CD8-positive, alpha-beta memory T cell (primary cell): ENCODE data around the gene WHRN. TPM values are rescaled to one million over a fixed set of nuclear protein-coding genes. Genes with fewer than 3 reads are reported as not detected.

Experiments used
- CTCF ChIA-PET: fragments of 350-600 bp; sonication (Branson Sonifier 250); formaldehyde crosslinking; loops from one replicate; lab custom pipeline; 2021; ENCODE audit warnings: antibody characterized with exemption; lab: Charles Lee
- POLR2A ChIA-PET: fragments of 350-600 bp; sonication (Branson Sonifier 250); formaldehyde crosslinking; loops from one replicate; lab custom pipeline; 2021; ENCODE audit warnings: antibody characterized with exemption; lab: Charles Lee
- DNase-seq, 5 donors: peaks; one replicate each; pipeline versions ENCODE4 v3.0.0 to v3.0.0-alpha.2; 2020 to 2022; ENCODE audit warnings: mixed read lengths in 1 of 5
- H3K27ac ChIP-seq: one replicate; pipeline ENCODE4 v1.7.0; 2013; ENCODE audit warnings: low read depth, mild to moderate bottlenecking, low read length, moderate library complexity
- H3K27me3 ChIP-seq: 2 replicates; pipeline ENCODE4 v1.7.0; 2013; ENCODE audit warnings: low read length, mild to moderate bottlenecking; ENCODE audit not compliant: insufficient read depth, poor library complexity, severe bottlenecking
- H3K36me3 ChIP-seq: 2 replicates; pipeline ENCODE4 v1.7.0; 2013; ENCODE audit warnings: mild to moderate bottlenecking, low read length, moderate library complexity; ENCODE audit not compliant: insufficient read depth
- H3K4me1 ChIP-seq: 2 replicates; pipeline ENCODE4 v1.7.0; 2013; ENCODE audit warnings: mild to moderate bottlenecking, low read length, moderate library complexity; ENCODE audit not compliant: insufficient read depth
- H3K4me3 ChIP-seq: 2 replicates; pipeline ENCODE4 v1.7.0; 2013; ENCODE audit warnings: mild to moderate bottlenecking, low read length
- H3K9me3 ChIP-seq: 2 replicates; pipeline ENCODE4 v1.7.0; 2013; ENCODE audit warnings: mild to moderate bottlenecking, low read length
- H3K27ac Mint-ChIP-seq, 8 donors: one replicate each; pipeline ENCODE4 v1.8.0; 2020 to 2021; ENCODE audit warnings: mixed read lengths in 8 of 8, mild to moderate bottlenecking in 6 of 8, inconsistent platforms in 3 of 8, moderate library complexity in 3 of 8
- H3K27me3 Mint-ChIP-seq, 2 donors: one replicate each; pipeline ENCODE4 v1.8.0; 2020 to 2021; ENCODE audit warnings: mixed read lengths in 2 of 2, mild to moderate bottlenecking in 1 of 2, moderate library complexity in 1 of 2
- H3K36me3 Mint-ChIP-seq, 3 donors: one replicate each; pipeline ENCODE4 v1.8.0; 2020 to 2021; ENCODE audit warnings: mixed read lengths in 3 of 3, inconsistent platforms in 1 of 3, mild to moderate bottlenecking in 1 of 3
- H3K4me1 Mint-ChIP-seq, 3 donors: one replicate each; pipeline ENCODE4 v1.8.0; 2020 to 2021; ENCODE audit warnings: mixed read lengths in 3 of 3, inconsistent platforms in 1 of 3, mild to moderate bottlenecking in 1 of 3
- H3K4me3 Mint-ChIP-seq, 7 donors: one replicate each; pipeline ENCODE4 v1.8.0; 2020 to 2021; ENCODE audit warnings: mixed read lengths in 7 of 7, mild to moderate bottlenecking in 6 of 7, moderate library complexity in 4 of 7, inconsistent platforms in 2 of 7
- H3K9me3 Mint-ChIP-seq, 5 donors: one replicate each; pipeline ENCODE4 v1.8.0; 2020 to 2022; ENCODE audit warnings: mixed read lengths in 5 of 5, mild to moderate bottlenecking in 3 of 5, moderate library complexity in 2 of 5, inconsistent platforms in 1 of 5
- polyA plus RNA-seq: library from polyadenylated mRNA; unstranded; fragments of 300-500 nt; fragmentation: Illumina TruSeq; gene quantifications from one replicate; pipeline ENCODE4 v1.2.3, GENCODE V29; 2021
- total RNA-seq, 2 experiments: library from RNA; stranded (reverse); gene quantifications; one replicate each; pipeline ENCODE4 v1.2.3, GENCODE V29; 2021

Gene WHRN
- total and polyA plus RNA-seq, 3 experiments from 2014 or later: 5.5 to 9.0 (median 8.6) TPM

DNA sequence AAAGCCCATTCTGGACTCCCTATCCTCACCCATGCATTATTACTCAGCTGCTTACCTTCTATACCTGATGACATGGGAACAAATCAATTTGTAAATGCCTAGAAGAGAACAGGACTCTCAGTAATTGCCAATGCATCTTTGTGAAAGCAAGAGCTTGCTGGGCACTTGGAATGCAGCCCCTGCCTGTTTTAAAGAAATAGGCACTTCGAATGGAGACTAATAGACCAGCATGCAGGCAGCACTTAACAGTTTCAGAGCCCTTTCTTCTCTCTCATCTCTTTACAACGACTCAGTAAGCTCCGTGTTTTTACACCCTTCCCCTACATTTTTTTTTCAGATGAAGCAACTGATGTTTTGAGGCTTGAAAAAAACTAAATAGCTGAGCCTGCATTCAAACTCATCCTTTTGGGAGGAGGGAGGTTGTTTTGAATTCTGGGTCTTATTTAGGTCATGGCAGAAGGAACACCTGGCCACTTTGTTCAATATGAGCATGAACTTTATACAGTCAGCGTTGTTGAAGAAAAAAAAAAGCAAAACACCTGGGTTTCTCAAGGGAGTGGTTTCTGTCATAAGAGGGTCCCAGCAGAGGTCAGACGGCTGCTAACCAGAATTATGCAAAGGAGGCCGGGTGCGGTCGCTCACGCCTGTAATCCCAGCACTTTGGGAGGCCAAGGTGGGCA, 34.6 kb upstream of the WHRN start:
- DNase-seq: no peak
- peaks cover 5% of the 10 kb centered on the region in 2 donors for H3K27me3 Mint-ChIP-seq
- H3K4me1 Mint-ChIP-seq: peaks cover 0 to 5% (median 2%) of the 10 kb centered on the region in 3 donors
- CTCF ChIA-PET: no interaction called here
- H3K27ac Mint-ChIP-seq: no peak overlapping the region
- Histone ChIP-seq H3K27ac (no peak overlapping the region), H3K4me1 (no peaks in the 10 kb centered on the region), H3K36me3 (no peaks in the 10 kb centered on the region), H3K4me3 (no peak overlapping the region), H3K27me3 (no peaks in the 10 kb centered on the region), H3K9me3 (no peaks in the 10 kb centered on the region)
- H3K9me3 Mint-ChIP-seq: no peaks in the 10 kb centered on the region
- POLR2A ChIA-PET: no interaction called here
- no peak overlapping the region for H3K4me3 Mint-ChIP-seq
- H3K36me3 Mint-ChIP-seq: no peaks in the 10 kb centered on the region

GRCh38 chr9:114538241-114538640, 33.0 kb upstream of the WHRN start:
- no peaks in the 10 kb centered on the region for H3K9me3 Mint-ChIP-seq
- ChIA-PET POLR2A (interaction anchor here (0.6 kb wide), 1 partner anchor 61 kb away, joined by 7 read pairs; no protein-coding TSS in a partner anchor), CTCF (interaction anchor here (0.9 to 1.5 kb wide), 6 partner anchors 9 to 133 kb away, joined by 3 to 6 read pairs (median 4); no protein-coding TSS in a partner anchor)
- H3K4me3 Mint-ChIP-seq: no peak overlapping the region
- H3K27me3 Mint-ChIP-seq: peaks cover 2 to 10% of the 10 kb centered on the region in 2 donors
- no peaks in the 10 kb centered on the region for H3K9me3 ChIP-seq
- peak overlapping the region in 2 of 8 donors; percentile 6 to 81 for H3K27ac Mint-ChIP-seq
- H3K4me1 ChIP-seq: no peaks in the 10 kb centered on the region
- no peaks in the 10 kb centered on the region for H3K36me3 Mint-ChIP-seq
- no peaks in the 10 kb centered on the region for H3K36me3 ChIP-seq
- H3K27ac ChIP-seq: no peak overlapping the region
- H3K27me3 ChIP-seq: no peaks in the 10 kb centered on the region
- H3K4me1 Mint-ChIP-seq: peaks cover 0 to 5% (median 2%) of the 10 kb centered on the region in 3 donors
- peak in 3 of 5 donors; percentile 7 to 52 (median 17) for DNase-seq
- H3K4me3 ChIP-seq: no peak overlapping the region

DNA sequence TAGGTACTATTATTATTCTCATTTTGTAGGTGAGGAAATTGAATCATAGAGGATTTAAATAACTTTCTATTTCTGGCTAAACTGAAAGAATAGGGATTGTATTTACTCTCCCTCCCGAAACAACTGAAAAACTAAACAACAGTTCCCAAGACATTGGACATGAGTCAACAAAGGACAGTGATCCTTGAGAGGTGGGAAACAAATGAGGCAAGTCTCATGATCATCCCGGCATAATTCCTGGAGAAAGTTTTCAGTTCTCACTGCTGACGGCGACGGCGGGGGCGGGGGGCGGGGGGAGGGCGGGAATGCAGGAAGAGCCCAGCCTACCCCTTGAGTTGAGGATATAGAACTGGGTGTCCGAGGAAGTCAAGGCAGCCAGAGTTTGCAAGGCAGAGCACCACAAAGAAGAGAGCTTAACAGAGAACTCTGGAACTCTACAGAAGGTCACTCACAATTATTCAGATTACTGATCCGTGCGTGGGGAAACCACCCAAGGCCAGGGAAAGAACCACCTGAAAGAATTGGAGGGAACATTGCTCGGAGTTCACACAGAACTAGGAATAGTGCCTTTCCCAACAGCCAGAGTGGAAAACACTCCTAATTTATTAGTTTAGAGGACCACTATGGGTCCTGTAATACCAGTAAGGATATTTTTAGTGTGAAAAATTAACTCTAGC, 27.4 kb upstream of the WHRN start:
- CTCF ChIA-PET: interaction anchor here (1.5 kb wide), 1 partner anchor 15 kb away, joined by 6 read pairs; no protein-coding TSS in a partner anchor

DNA sequence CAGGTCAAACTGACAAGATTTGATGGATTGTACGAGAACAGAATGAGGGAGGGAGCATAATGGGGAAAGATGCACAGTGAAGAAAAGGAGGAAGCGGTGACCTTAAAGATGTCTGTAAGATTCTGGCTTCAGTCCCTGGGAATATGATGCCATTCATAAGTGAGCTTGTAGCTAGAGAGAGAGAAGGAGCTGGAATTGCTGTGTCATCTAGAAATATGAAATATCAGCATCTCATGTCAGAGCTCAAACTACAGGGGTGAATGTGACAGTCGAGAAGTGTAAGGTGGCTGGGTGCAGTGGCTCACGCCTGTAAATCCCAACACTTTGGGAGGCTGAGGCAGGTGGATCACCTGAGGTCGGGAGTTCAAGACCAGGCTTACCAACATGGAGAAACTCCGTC, 24.0 kb upstream of the WHRN start:
- Histone ChIP-seq H3K9me3 (no peaks in the 10 kb centered on the region), H3K4me1 (no peaks in the 10 kb centered on the region), H3K27ac (no peak overlapping the region), H3K36me3 (no peaks in the 10 kb centered on the region), H3K27me3 (peaks cover 4% of the 10 kb centered on the region), H3K4me3 (no peak overlapping the region)
- H3K27ac Mint-ChIP-seq: peak overlapping the region in 1 of 8 donors; percentile 5
- CTCF ChIA-PET: interaction anchor here (1.0 to 1.3 kb wide), 2 partner anchors 9 to 124 kb away, joined by 4 read pairs; no protein-coding TSS in a partner anchor
- POLR2A ChIA-PET: no interaction called here
- DNase-seq: no peak
- H3K4me3 Mint-ChIP-seq: no peak overlapping the region
- peaks cover 1 to 61% of the 10 kb centered on the region in 2 donors for H3K27me3 Mint-ChIP-seq
- H3K4me1 Mint-ChIP-seq: no peaks in the 10 kb centered on the region
- H3K36me3 Mint-ChIP-seq: peaks cover 0 to 3% (median 0%) of the 10 kb centered on the region in 3 donors
- no peaks in the 10 kb centered on the region for H3K9me3 Mint-ChIP-seq

More for the DNA sequence above, 27.4 kb upstream of the WHRN start:
- POLR2A ChIA-PET: no interaction called here
- no peak for DNase-seq
- Histone ChIP-seq H3K27ac (no peak overlapping the region), H3K4me3 (no peak overlapping the region), H3K4me1 (no peaks in the 10 kb centered on the region), H3K27me3 (no peaks in the 10 kb centered on the region), H3K9me3 (no peaks in the 10 kb centered on the region), H3K36me3 (no peaks in the 10 kb centered on the region)
- Mint-ChIP-seq H3K9me3 (no peaks in the 10 kb centered on the region), H3K27ac (no peak overlapping the region), H3K4me1 (peaks cover 0 to 2% (median 0%) of the 10 kb centered on the region in 3 donors), H3K27me3 (peaks cover 0 to 33% of the 10 kb centered on the region in 2 donors), H3K36me3 (peaks cover 0 to 3% (median 0%) of the 10 kb centered on the region in 3 donors), H3K4me3 (no peak overlapping the region)

- Mint-ChIP-seq H3K4me1 (no peaks in the 10 kb centered on the region), H3K9me3 (no peaks in the 10 kb centered on the region), H3K27ac (no peak overlapping the region), H3K27me3 (peaks cover 5 to 70% of the 10 kb centered on the region in 2 donors), H3K36me3 (no peaks in the 10 kb centered on the region), H3K4me3 (no peak overlapping the region)
- ChIA-PET CTCF (no interaction called here), POLR2A (no interaction called here)
- Histone ChIP-seq H3K27me3 (peaks cover 4% of the 10 kb centered on the region), H3K4me3 (no peak overlapping the region), H3K9me3 (no peaks in the 10 kb centered on the region), H3K27ac (no peak overlapping the region), H3K4me1 (no peaks in the 10 kb centered on the region), H3K36me3 (no peaks in the 10 kb centered on the region)
- DNase-seq: no peak
Measured at GRCh38 chr9:114526807-114527206, 21.5 kb upstream of the WHRN start.

GRCh38 chr9:114525513-114525912, 20.2 kb upstream of the WHRN start:
- ChIA-PET POLR2A (no interaction called here), CTCF (interaction anchor here (0.9 kb wide), 1 partner anchor 15 kb away, joined by 3 read pairs; no protein-coding TSS in a partner anchor)
- DNase-seq: no peak
- H3K27me3 ChIP-seq: peaks cover 4% of the 10 kb centered on the region
- no peaks in the 10 kb centered on the region for H3K9me3 Mint-ChIP-seq
- H3K4me1 Mint-ChIP-seq: no peaks in the 10 kb centered on the region
- no peaks in the 10 kb centered on the region for H3K4me1 ChIP-seq
- H3K27ac Mint-ChIP-seq: no peak overlapping the region
- no peak overlapping the region for H3K27ac ChIP-seq
- peaks cover 8 to 77% of the 10 kb centered on the region in 2 donors for H3K27me3 Mint-ChIP-seq
- no peaks in the 10 kb centered on the region for H3K9me3 ChIP-seq
- H3K4me3 ChIP-seq: no peak overlapping the region
- H3K4me3 Mint-ChIP-seq: no peak overlapping the region
- H3K36me3 Mint-ChIP-seq: no peaks in the 10 kb centered on the region
- H3K36me3 ChIP-seq: no peaks in the 10 kb centered on the region

DNA sequence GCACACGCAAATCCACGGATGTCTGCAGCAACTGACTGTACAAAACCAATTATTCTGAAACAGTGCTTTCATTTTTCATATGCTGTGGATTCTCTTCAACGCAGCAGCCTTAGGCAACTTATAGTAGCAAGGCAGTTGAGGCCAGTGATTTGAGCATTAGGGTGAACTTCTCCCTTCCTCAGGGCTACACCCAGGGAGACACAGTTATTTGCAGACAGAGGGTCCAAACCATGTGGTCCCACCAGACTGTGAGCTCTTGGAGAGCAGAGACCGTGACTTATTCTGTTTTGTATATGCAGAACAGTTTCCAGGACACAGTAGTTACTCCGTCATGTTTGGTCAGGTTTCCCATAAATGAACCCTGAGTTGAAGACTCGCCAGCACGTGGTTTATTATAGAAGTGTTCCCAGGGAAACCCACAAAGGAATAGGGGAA, 19.0 kb upstream of the WHRN start:
- no peaks in the 10 kb centered on the region for H3K4me1 ChIP-seq
- Mint-ChIP-seq H3K27ac (no peak overlapping the region), H3K27me3 (peaks cover 8 to 72% of the 10 kb centered on the region in 2 donors), H3K36me3 (no peaks in the 10 kb centered on the region), H3K9me3 (no peaks in the 10 kb centered on the region), H3K4me1 (no peaks in the 10 kb centered on the region), H3K4me3 (no peak overlapping the region)
- no peaks in the 10 kb centered on the region for H3K9me3 ChIP-seq
- H3K27ac ChIP-seq: no peak overlapping the region
- H3K36me3 ChIP-seq: no peaks in the 10 kb centered on the region
- ChIA-PET POLR2A (no interaction called here), CTCF (no interaction called here)
- H3K4me3 ChIP-seq: no peak overlapping the region
- DNase-seq: no peak
- peaks cover 4% of the 10 kb centered on the region for H3K27me3 ChIP-seq

GRCh38 chr9:114522847-114523246, 17.6 kb upstream of the WHRN start:
- Histone ChIP-seq H3K9me3 (no peaks in the 10 kb centered on the region), H3K27me3 (peaks cover 4% of the 10 kb centered on the region), H3K27ac (no peak overlapping the region), H3K4me1 (peaks cover 5% of the 10 kb centered on the region), H3K36me3 (no peaks in the 10 kb centered on the region), H3K4me3 (no peak overlapping the region)
- no peak for DNase-seq
- ChIA-PET POLR2A (no interaction called here), CTCF (no interaction called here)
- Mint-ChIP-seq H3K4me3 (no peak overlapping the region), H3K27me3 (peaks cover 8 to 65% of the 10 kb centered on the region in 2 donors), H3K27ac (no peak overlapping the region), H3K9me3 (no peaks in the 10 kb centered on the region), H3K36me3 (no peaks in the 10 kb centered on the region), H3K4me1 (peaks cover 8% of the 10 kb centered on the region in 3 donors)
